HG03196 (cell line): ENCODE measurements around the gene FUT1.

Experiments used
- ATAC-seq: cut with Tn5 transposase; IDR thresholded peaks from one replicate; pipeline ENCODE4 v1.9.1; 2021; ENCODE audit not compliant: unreplicated experiment

The FUT1 gene

DNA sequence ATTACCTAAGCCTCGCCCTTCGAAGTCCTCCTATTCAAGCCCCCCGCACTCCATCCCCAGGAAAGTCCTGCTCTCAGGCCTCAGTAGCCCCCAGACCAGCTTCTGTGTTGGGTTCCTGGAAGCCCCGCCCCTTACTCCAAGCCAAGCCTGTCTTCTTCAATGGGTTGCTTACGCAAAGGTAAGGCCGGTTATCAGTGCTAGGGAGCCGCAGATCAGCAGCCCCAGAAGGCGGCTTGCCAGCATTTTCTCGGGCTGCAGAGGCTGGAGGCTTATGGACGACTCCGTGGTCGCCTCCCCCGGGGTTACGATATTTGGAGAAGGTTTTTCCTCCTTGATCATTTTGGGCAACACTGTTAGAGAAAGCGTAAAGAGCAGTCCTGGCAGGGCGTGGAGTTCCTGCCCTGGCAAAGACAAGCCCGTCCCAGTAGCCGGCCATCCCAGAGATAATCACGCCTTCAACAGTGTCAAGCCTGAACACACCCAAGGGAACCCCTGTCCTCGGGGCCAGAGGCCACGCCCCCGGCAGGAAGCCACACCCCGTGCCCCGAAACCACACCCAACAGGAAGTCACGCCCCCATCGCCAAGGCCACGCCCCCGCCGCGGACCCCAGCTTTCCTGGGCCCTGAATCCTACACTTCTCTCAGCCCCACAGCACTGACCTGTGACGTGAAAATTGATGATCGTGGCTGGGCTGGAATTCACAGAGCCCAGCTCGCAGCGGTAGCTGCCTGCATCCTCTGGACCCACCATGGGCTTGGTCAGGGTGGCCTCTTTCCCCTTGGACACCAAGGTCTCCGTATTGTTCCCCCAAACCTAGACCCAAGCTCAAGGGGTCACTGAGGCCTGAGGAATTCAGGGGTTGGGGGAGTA lies 11.1 kb downstream of the FUT1 start:
- ATAC-seq: no peak

DNA sequence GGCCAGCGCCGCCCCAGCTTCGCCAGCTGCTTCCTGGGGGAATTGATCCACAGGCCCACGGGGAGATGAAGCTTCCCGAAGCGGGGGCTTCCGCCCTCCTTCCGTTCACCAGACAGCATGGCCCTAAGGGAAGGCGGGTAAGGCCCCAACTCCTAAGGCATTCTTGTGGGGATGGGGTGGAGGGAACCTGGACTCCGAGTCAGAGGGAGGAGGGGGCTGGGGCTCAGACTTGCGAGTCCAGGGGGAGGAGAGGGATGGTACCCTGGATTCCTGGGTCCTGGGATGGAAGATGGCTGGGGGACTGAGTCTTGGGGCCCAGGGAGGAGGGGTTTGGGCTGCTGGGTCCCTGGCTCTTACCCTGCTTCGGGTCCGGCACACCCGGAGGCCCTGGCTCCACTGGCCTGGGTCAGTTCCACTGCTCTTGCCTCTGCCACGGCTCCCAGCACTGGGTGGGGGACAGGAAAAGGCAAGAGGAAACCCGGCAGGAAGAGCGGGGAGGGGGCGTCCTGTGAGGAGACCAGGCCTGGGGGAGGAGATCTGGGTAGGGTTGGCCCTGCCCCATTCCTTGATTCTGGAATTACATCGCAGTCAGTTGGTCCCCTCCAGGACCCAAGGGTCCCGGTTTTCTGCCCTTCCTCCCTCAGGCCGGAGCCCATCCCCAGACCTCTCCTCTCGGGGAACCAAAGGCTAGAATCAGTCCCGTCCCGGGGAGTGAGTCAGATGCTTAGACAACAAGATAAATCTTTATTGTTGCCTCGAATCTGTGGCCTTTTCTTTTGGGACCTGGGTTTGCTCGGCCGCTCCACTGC lies 12.1 kb downstream of the FUT1 start, which contains the start of gene RASIP1:
TSS of gene RASIP1 (minus strand) at position 447 of the 809 bp plus-strand sequence. CDS start at position 119, 328 bp downstream.
- no peak for ATAC-seq

DNA sequence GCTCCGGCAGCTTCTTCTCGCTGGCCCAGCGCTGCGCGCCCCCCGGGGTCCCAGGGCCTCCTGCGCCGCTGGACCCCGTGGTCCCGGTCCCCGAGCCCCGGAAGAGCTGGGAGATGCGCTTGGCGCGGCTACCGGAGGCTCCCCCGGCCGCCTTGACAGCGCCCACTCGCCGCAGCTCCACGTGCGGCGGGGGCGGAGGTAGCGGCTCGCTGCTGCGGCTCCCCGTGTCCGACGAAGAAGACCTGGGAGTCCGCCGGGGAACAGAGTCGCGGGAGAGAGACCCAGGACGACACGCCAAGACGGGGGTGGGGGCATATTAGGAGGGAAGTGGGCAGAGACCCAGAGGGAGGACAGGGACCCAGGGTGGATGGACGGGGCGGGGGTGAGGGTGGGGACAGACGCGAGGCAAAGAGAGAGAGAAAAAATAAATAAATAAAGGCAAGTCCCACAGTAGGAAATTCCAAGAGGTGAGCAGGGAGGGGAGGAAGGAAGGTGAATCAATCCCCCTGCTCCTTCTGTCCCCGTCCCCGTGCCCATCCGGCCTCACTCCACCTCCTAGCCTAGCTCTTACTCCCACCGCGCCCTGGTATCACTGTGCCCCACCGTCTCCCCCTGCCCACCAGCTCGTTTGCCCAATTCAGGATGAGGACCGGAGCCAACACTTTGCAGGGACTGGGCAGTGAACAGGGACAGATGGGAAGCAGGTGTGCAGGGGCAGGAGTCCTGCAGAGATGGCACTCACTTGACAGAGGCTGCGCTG lies 12.9 kb downstream of the FUT1 start:
- ATAC-seq: no peak

DNA sequence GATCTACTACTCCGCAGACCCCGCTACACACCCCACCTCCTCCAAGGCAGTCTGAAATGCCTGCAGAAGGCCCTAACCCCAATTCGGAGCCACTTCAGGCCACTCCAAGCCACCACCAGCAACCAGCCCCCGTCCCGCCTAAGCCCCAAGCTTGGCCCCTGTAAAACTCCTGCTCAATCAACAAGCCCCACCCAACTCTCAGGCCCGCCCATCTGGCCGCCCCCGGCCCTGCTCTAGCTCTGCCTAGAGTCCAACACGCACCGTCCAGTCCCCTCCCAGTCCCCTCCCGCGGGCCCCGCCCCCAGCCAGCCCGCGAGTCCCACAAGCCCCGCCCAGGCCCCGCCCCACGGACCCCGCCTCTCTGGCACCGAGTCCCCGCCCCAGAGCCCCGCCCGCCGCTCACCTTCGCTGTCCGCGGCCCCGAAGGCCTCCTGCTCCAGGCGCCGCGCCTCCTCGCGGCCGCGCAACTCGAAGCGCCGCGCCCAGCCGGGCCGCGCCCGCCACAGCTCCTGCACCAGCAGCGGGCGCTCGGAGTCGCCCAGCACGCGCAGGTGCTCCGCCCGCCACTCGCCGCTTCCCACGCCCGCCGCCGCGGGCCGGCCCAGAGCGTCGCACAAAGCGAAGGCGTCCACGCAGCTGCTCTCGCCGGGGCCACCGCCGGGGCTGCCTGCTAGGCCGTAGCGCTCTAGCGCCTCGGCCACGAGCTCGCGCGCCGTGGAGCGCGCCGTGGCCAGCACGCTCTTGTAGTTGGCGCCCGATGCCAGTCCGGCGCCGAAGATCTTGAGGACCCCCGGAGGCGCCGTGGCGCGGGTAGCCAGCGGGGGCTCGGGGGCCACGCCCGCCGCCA lies 13.7 kb downstream of the FUT1 start:
- ATAC-seq: peak; percentile 62

DNA sequence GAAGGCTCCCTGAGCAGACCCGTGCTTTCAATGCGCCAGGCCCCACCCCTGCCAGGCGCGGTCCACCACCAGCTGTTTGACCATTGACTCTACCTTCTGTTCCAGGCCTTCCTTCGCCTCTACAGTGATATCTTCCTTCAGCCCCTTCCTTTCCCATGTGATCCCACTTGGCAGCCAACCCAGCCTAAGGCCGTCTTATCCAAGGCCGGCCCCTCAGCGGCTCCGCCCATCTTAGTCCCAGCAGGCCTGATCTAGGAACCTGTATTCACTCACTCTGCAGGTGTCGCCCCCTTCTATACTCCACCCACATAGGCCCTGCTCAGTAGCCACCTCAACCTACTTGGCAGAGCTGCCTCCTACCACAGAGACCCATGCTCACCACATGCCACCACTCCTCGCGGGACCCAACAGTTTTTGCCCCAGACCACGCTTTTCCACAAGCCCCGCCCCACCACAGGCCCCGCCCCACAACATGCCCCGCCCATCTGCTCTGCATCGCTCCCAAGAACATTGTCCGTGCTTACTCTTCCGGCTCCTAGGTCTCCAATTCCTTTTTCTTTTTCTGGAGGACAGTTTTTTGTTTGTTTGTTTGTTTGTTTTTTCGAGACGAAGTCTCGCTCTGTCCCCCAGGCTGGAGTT lies 15.0 kb downstream of the FUT1 start:
- ATAC-seq: no peak

DNA sequence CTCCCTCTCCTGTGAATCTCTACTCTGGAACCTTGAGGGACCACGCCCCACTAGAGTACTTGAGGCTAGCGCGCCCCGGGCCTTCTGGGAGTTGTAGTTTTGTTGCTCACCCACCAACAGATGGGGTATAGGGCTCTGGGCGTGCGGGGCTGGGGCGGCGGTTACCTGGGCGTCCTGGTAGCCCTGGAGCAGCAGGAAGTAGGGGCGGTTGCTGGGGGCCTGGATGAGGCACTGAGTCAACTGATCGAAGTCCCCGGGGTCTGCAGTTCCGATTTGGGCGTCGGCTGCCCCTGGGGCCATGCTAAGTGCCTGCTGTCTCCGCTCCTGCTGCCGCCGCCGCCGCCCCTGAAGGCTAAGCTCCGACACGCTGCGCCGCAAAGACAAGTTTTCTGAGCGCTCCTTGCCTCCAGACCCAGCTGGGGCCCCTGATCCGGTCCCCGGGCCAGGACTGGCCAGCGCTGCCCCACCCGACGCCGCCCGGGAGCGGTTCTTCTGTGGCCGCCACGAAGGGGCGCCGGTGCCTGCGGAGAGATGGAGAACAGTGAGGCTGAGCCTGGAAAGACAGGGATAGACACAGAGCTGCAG lies 17.3 kb downstream of the FUT1 start:
- no peak for ATAC-seq

DNA sequence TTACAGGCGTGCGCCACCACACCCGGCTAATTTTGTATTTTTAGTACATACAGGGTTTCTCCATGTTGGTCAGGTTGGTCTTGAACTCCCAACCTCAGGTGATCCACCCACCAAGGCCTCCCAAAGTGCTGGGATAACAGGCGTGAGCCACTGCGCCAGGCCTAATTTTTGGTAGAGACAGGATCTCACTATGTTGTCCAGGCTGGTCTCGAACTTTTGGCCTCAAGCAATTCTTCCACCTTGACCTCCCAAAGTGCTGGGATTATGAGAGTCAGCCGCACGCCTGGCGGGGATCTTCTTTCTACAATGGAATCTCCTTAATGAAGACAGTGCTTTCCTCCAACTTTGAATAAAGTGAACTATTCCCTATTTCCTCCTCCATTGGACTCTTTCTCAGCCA lies 17.8 kb downstream of the FUT1 start:
- ATAC-seq: no peak

DNA sequence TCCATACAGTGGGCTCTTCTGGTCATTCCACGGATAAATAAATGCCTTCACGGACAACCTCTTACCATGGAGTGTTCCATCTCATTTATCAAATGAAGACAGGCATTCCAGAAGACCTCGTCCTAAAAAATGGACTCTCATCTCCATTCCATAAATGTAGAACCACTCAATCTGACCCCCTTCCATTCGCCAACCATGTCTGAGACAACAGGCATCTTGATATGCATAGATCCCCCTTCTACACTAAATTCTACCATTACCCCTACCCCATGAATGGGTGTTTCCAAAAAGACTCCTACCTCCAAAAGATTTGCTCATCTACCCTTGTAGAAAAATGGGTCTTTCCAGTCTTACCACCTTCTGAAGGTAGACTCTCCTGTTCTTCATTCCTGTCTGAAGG lies 21.0 kb downstream of the FUT1 start:
- no peak for ATAC-seq

DNA sequence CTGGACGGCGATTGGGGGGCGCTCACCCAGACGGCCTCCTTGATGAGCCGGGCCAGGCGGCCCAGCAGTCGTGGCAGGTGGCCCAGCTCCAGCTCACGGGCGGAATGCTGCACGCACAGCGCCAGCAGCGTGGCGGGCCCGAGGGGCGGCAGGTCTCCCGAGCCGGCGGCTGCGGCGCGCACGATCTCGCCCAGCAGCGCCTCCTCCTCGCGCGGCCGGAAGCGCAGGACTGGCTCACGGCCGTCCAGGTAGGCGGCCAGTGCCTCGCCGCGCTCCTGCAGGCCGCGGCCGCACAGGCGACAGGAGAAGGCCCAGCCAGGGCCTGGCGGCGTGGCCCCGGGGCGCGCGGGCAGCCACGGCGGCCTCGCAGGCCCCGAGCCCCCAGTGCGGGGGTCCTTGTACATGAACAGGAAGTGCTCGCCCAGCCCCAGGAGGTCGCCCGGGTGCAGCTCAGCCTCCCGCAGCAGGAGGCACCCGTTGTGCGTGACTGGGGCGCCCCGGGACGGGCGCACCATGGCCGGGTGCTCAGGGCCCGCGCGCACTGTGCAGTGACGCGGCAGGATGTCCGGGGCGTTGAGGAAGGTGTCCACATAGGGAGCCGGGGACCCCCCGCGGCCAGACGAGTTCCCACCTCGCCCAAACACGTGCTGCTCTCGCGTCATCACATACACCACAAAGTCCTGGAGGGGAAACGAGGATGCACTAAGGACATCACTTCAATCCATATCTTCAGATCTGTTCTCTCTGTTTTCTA lies 23.4 kb downstream of the FUT1 start:
- ATAC-seq: no peak

DNA sequence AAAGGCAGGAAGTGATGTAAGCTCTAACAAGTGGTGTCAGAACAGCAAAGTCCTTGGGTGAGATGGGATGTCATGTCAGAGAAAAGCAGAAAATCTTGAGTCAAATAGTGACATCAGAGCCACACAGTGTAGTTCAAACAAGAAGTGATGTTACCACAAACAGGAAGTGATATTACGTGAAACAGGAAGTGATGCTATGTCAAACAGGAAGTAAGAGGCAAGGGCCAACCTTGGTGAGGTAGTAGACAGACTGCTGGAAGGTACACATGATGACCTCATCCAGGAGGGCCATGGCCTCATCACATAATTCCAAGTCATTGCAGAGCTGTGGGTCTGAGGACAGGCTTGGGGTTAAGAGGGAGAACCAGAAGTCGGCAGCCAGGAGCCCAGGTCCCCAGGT lies 25.9 kb downstream of the FUT1 start:
- no peak for ATAC-seq

DNA sequence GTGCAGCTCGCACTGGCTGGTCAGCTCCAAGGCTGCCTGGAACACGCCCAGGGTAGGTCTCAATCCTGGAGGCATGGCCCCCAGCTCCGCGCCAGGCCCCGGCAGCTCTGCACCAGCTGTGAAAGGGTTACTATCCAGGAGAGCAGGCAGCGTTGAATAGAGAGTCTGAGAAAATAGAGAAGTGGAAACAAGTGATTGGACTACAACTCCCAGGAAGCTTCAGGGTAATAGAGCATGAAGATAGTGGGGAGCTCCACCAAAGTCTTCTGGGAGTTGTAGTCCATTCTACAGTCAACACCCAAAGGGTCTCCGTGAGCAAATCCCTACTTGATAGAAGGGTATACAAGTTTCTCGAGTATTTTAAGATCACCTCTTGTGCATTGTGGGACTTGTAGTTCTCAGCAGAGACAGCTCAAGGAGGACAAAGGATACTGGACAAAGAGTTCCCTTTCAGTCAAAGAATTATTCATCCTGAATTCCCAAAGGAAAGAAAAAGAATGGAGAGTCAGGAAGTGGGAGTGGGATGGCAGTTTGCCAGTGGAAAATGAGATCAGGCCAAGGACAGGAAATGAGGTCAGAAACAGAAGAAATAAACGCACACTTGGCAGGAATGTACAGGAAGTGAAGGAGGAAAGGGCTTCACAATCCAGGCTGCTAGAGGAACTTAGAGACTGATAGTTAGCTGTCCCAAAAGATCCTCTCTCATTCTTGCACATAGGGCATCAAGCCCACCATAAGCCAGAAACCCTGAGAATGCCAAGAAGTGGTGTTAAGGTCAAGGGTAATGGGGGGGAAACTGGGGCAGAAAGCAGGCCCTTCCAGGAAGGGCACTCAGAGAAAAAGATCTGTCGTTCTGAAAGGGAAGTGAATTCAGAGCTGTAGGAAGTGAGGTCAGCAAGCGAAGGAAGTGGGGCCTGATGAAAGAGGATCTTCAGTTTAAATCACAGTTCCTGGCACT lies 27.4 kb downstream of the FUT1 start:
- ATAC-seq: no peak

DNA sequence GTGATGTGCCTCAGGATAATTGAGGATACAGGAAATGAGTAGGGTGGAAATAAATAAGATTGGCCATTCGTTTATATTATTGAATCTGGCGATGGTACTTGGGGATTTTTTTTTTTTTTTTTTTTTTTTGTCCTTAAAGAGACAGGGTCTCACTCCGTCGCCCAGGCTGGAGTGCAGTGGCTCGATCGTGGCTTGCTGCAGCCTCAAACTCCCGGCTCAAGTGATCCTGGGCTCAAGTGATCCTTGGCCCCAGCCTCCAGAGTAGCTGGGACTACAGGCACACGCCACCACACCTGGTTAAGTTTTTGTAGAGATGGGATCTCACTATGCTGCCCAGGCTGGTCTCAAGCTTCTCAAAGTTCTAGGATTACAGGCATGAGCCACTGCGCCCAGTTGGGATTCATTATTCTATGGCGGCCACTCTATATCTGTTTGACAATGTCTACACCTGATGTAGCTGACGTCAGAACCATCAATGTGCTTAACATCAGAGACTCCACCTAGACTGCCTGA lies 30.2 kb downstream of the FUT1 start:
- ATAC-seq: no peak

DNA sequence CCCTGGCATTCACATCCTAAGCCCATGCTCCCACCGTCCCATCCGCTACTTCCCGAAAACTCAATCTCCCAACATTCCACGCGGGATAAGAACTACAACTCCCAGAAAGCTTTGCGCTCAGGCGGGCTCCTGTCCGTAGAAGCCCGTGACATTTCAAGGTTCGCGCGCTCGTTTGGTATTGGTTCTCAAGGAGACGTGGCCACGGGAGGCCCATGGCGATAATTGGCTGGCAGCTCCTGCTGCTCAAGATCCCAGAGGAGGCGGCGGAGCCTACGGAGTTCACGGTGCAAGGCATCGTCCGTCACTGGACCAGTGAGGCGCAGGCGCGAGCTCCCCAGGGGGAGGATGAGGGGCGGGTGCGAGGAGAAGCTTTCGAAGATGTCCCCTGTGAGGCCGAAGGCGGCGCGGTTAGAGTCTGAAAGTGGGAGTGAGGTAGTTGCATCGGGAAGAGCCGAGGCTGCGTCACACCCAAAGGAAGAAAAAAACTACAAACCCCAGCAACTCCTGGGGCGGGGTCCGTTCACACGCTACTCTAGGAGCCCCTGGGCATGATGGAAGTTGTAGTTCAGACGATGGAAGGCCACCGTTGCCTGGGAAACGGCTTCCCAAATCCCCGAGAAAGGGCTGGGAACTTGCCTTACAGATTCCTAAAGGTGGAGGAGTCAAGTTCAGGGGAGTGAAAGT lies 31.7 kb downstream of the FUT1 start:
- peak; percentile 68 for ATAC-seq

DNA sequence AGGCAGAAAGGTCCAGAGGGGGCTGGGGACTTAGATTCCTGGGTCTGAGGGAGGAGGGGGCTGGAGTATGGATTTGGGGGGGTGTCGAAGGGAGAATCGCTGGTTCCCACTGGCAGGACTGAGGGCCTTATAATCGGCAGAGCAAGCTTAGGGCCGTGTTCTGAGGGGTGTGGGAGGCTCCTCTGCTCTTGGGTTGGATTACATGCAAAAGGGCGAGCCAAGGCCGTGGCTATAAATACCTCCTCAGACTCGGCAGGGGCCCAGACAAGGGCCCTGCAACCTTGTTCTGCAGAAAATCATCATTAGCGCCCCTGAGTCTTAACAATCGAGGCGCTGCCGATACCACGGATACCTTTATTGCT lies 32.2 kb downstream of the FUT1 start:
- ATAC-seq: no peak

DNA sequence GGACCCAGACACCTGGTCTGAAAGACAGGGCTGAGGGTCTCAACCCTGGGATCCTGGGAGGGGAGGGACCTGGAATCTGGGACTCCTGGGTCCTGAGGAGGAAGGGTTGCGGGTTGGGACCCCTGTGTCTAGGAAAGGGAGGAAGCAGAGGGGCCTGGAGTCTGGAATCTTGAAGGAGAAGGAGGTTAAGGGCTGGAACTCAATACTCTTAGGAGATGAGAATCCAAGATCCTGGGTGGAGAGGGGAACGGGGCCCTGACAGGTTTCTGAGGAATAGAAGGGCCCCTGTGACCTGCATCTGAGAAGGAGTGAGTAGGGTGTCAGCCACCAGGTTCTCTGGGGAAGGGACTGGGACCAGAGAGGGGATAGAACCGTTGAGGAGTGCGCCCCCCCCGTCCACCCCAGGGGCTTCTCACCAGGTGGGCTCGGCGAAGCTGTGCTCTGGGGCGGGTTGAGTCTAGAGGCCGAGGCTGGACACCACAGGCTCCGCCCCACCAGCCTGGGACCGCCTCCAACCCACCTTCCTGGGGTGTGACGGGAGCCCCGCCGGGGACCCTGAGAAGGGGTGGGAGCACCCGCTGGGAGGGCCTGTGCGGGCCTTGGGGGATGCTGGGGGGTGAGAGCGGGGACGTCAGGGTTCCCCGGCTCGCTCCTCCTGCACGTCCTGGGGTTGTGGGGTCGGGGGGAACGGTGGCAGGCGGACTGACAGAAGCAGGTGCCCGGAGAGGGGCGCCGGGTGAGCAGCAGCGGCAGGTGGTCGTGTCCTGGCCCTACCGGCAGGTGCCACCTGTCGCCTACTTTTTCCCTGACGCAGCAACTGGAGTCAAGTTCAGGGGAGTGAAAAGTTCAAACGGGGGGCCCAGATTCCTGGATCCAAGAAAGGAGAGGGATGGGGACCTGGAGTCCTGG lies 32.9 kb downstream of the FUT1 start, which contains the start of gene MAMSTR:
TSS of gene MAMSTR (minus strand) at position 463 of the 909 bp plus-strand sequence. CDS start 694 bp downstream, outside the sequence.
- no peak for ATAC-seq

DNA sequence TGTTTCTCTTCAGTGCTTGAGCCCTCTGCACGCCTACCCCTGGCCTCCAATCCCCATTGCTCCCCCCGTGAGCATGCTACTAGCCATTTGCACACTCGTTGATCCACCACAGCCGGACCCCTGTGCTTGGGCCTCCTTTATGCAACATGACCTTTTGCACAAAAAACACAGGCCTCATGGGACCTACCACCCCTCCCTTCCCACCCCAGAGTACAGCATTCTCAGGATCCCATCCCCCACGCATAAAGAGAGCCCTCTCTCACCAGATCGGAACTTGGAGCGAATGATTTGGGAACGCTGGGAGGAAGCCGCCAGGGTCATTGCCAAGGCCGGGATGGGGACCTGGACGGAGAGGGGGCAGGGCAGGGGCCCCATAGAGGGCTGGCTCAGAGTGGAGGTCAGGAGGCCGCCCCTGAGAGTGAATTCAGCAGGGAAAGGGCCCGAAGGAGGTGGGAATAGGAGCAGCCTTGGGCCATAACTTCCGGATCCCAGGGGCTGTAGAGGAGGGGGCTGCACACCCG lies 33.7 kb downstream of the FUT1 start:
- no peak for ATAC-seq
